Measurements from ENCODE around the gene SBNO2. TPM values are rescaled to one million over a fixed set of nuclear protein-coding genes. Genes with fewer than 3 reads are reported as not detected.

The SBNO2 gene, protein sequence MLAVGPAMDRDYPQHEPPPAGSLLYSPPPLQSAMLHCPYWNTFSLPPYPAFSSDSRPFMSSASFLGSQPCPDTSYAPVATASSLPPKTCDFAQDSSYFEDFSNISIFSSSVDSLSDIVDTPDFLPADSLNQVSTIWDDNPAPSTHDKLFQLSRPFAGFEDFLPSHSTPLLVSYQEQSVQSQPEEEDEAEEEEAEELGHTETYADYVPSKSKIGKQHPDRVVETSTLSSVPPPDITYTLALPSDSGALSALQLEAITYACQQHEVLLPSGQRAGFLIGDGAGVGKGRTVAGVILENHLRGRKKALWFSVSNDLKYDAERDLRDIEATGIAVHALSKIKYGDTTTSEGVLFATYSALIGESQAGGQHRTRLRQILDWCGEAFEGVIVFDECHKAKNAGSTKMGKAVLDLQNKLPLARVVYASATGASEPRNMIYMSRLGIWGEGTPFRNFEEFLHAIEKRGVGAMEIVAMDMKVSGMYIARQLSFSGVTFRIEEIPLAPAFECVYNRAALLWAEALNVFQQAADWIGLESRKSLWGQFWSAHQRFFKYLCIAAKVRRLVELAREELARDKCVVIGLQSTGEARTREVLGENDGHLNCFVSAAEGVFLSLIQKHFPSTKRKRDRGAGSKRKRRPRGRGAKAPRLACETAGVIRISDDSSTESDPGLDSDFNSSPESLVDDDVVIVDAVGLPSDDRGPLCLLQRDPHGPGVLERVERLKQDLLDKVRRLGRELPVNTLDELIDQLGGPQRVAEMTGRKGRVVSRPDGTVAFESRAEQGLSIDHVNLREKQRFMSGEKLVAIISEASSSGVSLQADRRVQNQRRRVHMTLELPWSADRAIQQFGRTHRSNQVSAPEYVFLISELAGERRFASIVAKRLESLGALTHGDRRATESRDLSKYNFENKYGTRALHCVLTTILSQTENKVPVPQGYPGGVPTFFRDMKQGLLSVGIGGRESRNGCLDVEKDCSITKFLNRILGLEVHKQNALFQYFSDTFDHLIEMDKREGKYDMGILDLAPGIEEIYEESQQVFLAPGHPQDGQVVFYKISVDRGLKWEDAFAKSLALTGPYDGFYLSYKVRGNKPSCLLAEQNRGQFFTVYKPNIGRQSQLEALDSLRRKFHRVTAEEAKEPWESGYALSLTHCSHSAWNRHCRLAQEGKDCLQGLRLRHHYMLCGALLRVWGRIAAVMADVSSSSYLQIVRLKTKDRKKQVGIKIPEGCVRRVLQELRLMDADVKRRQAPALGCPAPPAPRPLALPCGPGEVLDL (N-terminal part only)
- 10 to 100 TPM; 63.5 to 71.0 TPM for total RNA-seq
- long read RNA-seq, donor 1, full-length matches to known transcripts: 2 of 10 reads
- long read RNA-seq, donor 1, partial matches to known transcripts: 4 of 10 reads
- long read RNA-seq, donor 1, other reads (novel, unspliced or antisense): 4 of 10 reads
- long read RNA-seq, donor 2, full-length matches to known transcripts: 1 of 3 reads
- long read RNA-seq, donor 2, partial matches to known transcripts: 0 of 3 reads
- long read RNA-seq, donor 2, other reads (novel, unspliced or antisense): 2 of 3 reads

DNA sequence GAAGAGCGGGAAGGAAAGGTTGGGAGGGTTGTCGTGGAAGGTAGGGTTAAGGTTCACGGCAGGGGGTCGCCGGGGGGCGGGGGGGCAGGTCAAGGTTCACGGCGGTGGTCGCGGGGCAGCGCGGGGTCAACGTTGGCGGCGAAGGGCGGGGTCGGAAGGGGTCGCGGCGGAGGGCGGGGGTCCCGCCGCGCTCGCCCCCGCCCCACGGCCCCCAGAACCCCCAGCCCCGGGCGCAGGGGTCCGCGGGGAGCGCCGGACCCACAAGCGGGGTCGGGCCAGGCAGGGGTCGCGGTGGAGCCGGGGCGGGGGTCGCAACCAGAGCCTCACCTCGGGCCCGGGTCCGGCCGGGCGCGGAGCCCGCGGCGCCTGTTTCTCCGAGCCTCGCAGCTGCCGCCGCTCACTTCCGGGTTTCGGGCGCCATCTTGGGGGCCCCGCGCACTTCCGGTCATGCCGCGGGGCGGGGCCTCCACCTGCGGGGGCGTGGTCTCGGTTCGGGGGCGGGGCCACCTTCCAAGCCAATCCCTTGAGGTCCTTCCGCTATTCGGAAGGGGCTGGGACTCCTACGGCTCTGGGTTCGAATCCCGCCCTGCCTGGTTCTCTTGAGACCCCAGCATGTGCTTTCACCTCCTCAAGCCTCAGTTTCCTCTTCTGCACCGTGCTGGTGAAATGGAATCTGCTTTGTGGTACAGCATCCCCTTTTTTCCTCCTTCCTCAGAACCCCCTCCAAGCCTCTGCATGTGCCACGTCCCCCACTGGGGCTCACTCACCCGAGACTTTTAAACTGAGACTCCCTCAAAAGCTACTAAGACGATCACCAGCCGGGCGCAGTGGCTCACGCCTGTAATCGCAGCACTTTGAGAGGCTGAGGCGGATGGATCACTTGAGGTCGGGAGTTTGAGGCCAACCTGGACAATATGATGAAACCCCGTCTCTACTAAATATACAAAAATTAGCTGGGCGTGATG, at the start of gene SBNO2:
SBNO2 (minus strand) TSS at position 424 of the 965 bp plus-strand sequence. CDS start 19,992 bp downstream, outside the sequence.
- DNase-seq (ENCODE audit: low spot score): peak; percentile 98
- intact Hi-C loops (cut with DNase I): loop anchor here (5.0 to 10.0 kb wide), 2 partner anchors 42 to 289 kb away; no protein-coding TSS in a partner anchor

DNA sequence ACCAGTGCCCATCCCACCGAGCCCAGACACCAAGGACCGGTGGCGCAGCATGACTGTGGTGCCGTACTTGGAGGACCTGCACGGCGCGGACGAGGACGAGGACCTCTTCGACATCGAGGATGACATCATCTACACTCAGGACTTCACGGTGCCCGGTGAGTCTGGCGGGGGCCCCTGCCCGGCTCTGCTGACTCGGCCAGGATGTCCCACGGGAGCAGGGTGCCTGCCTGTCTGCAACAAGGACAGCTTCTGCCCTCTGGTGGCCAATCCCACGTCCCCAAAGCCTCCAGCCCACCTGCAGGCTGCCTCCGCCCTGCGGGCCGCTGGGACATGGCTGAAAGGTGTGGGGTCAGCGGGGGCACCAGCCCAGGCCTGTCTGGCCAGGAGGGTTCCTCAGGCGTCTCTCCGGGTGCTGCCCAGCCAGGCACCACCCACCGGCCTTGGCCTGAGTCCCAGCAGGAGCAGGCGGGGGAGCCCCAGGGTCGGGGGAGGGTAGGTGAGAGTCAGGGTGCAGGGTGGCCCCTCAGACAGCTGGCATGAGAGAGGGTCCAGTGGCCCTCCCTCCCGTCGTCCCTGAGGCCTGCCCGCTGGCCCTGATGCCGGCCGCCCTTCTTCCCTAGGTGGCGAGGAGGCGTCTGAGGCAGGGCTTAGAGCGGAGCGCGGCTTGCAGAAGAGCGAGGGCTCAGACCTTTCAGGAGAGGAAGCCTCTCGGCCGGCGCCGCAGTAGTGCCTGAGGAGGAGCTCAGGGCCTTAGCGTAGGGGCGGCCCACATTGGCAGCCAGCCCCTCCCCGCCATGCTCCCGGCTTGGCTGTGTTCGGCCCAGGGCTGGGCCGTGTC, 49.2 kb upstream of the SBNO2 start:
- no peak for DNase-seq (ENCODE audit: low spot score)
- intact Hi-C loops (cut with DNase I): no loop called here

DNA sequence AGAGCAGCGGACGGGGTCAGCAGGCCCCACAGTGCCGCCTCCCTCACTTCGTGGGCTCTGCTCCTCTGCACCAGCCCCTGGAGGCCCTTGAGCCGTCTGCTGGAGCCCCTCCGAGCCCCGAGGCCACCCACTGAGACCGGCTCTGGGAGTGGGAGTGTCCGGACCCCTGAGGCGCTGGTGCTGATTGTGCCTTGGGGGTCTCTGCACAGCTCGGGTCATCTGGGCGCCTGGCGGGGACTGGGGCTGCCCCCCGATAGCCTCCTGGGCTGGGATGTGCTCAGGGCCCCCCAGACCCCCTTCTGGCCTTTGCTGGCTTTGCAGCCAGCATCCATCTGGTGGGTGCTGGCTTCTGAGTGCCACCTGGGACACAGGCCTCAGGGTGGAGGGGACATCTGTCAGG, 48.3 kb upstream of the SBNO2 start:
- intact Hi-C loops (cut with DNase I): no loop called here
- DNase-seq (ENCODE audit: low spot score): no peak

DNA sequence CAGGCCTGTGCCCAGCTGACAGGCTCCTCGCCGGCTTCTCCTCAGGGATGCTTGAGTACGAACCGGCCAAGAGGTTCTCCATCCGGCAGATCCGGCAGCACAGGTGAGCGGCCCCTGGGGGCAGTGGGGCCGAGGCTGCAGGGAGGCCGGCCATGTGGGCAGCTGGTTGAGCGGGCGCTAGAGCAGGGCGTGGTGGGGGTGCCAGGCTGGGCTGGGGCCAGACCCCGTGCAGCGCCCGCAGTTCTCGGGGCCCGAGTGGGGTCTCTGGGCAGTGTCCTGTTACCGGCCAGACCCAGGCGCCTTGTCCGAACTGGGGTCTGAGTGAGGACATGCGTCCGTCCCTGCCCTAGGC, 47.8 kb upstream of the SBNO2 start:
- intact Hi-C loops (cut with DNase I): loop anchor here in 1 of 2 donors (2.0 kb wide), 1 partner anchor 17 kb away; the partner anchor contains the start of gene CBARP
- no peak for DNase-seq (ENCODE audit: low spot score)

DNA sequence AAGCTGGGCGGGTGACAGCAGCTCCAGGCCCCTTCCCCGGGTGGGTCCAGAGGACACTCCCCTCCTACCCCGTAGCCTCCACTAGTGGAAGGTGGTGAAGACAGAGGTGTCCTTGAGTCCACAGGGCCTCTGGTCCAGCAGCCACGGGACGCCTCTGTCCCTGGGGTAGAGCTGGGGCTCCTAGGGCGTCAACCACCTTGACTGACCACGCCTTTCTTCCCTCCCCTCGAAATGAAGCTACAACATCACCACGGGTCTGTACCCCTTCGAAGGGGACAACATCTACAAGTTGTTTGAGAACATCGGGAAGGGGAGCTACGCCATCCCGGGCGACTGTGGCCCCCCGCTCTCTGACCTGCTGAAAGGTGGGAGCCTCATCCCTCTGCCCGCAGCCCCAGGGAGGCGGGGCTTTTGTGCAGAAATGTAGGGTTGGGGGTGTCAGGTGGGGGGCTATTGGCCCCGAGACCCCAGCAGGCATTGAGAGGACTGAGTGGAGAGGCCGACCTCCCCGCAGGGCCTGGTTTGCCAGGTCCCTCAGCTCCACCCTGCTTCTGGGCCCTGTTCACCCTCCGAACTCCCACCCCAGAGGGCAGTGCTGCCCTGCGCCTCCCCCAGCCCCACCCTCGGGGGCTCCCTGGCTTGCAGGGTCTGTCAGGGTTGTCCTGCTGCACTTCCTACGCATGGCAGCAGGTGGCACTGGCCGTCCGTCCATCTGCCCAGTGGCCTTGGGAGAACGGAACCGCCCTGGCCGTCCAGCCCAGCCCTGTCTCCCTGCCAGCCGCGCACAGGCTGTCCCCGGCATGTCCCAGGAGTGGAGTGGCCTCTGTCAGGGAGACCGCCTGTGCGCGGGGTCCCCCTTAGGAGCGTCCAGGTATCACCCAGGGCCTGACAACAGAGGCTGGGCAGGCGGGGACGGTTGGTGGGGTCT, 47.2 kb upstream of the SBNO2 start:
- intact Hi-C loops (cut with DNase I): loop anchor here in 1 of 2 donors (2.0 kb wide), 1 partner anchor 18 kb away; the partner anchor contains the start of gene CBARP

DNA sequence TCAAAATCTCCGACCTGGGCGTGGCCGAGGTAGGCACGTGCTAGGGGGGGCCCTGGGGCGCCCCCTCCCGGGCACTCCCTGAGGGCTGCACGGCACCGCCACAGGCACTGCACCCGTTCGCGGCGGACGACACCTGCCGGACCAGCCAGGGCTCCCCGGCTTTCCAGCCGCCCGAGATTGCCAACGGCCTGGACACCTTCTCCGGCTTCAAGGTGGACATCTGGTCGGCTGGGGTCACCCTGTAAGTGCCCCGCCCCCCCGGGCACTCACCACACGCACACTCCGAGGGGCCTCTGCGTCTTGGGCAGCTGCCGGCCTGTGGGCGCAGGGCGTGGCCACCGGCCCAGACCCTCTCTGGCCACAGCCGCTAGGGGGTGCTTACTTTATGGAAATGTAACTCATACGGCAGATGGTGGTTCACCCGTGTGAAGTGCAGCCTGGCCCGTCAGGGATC, 46.4 kb upstream of the SBNO2 start:
- DNase-seq (ENCODE audit: low spot score): no peak
- intact Hi-C loops (cut with DNase I): loop anchor here in 1 of 2 donors (2.0 kb wide), 1 partner anchor 18 kb away; the partner anchor contains the start of gene CBARP

More for the DNA sequence above, 47.2 kb upstream of the SBNO2 start:
- peak; percentile 91 for DNase-seq (ENCODE audit: low spot score)

DNA sequence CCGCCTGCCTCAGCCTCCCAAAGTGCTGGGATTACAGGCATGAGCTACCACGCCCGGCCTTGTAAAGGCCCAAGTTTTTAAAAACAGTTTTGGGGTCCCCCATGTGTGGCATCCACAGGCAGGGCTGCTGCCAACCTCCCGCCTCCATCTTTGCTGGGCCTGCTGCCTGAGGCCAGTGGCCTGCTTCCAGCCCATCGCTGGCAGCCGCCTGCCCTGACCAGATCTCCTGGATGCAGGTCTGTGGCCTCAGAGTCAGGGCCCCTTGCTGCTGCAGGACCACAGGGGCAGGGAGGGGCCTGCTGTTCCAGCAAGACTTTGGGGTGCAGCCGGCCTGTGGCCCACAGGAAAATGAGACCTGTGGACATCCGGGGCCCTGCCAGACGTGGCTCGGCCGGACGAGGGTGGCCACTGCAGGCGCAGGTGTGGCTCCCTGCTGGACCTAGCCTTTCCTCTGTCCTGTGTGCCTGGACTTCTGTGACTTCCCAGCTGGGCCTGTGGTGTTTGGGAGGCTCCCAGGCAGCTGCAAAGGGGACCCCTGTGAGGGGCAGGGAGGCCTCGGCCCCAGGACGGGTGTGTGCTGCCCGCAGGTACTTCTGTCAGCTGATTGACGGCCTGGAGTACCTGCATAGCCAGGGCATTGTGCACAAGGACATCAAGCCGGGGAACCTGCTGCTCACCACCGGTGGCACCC, 45.9 kb upstream of the SBNO2 start:
- intact Hi-C loops (cut with DNase I): loop anchor here in 1 of 2 donors (2.0 kb wide), 1 partner anchor 19 kb away; the partner anchor contains the start of gene CBARP
- no peak for DNase-seq (ENCODE audit: low spot score)

DNA sequence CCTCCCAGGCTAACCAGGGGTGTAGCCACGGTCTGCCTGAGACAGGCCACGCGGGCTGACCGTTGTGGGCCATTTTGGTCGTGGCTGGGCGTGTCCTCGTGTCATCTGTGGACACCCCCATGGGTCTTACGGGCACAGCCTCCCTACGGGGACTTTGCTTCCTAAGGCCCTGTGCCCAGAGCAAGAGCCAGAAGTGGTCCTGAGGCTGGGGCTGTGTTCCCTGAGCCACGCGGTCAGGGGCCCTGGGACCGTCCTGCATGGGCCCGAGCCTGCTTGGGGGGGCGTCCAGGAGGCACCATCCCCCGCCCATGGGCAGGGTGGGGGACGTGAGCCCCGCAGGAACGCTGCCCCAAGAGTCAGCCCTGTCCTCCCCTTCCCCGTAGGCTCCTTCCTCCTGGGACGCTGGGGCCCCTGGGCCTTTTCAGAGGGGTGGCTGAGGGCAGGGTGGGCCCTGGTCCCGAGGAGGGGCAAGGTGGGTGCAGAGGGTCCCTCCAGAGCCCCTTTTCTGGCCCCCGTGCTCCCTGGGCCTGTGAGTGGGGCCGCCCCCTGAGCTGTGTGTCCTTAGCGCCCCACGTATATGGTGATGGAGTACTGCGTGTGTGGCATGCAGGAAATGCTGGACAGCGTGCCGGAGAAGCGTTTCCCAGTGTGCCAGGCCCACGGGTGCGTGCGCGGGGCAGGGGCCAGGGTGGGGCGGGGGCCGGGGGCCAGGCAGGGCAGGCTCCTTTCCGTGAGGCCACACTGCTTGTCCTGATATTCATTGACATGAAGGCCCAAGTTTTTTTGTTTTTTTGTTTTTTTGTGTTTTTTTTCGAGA, 44.9 kb upstream of the SBNO2 start:
- no peak for DNase-seq (ENCODE audit: low spot score)
- intact Hi-C loops (cut with DNase I): no loop called here

DNA sequence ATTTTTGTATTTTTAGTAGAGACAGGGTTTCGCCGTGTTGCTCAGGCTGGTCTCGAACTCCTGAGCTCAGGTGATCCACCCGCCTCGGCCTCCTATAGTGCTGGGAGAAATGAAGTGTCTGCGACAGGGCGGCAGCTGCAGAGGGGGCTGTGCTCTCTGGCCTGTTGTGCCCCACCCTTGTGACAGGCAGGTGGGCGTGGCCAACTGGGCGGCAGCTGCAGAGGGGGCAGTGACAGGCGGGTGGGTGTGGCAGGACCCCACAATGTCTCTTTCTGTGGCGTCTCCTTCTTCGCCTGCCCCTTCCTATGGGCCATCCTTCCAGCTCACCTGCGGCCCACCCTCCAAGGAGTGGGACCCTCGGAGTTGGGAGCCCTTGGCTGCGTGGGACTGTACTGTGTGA, 43.3 kb upstream of the SBNO2 start:
- DNase-seq (ENCODE audit: low spot score): no peak
- intact Hi-C loops (cut with DNase I): no loop called here

DNA sequence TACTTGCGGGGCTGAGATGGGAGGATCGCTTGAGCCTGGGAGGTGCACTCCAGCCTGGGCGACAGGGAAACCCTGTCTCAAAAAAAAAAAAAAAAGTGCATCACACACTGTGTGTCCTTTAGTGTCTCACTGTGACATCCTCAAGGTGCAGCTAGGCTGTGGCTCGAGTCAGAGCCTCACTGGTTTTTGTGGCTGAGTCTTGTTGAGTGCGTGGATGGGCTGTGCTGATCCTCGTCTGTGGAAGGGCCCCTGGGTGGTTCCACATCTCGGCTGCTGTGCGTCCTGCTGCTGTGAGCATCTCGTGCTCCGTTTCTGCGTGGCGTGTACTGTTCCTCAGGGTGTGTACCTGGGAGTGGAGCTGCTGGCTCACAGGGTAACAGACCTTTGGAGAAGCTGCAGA, 42.7 kb upstream of the SBNO2 start:
- intact Hi-C loops (cut with DNase I): no loop called here

DNA sequence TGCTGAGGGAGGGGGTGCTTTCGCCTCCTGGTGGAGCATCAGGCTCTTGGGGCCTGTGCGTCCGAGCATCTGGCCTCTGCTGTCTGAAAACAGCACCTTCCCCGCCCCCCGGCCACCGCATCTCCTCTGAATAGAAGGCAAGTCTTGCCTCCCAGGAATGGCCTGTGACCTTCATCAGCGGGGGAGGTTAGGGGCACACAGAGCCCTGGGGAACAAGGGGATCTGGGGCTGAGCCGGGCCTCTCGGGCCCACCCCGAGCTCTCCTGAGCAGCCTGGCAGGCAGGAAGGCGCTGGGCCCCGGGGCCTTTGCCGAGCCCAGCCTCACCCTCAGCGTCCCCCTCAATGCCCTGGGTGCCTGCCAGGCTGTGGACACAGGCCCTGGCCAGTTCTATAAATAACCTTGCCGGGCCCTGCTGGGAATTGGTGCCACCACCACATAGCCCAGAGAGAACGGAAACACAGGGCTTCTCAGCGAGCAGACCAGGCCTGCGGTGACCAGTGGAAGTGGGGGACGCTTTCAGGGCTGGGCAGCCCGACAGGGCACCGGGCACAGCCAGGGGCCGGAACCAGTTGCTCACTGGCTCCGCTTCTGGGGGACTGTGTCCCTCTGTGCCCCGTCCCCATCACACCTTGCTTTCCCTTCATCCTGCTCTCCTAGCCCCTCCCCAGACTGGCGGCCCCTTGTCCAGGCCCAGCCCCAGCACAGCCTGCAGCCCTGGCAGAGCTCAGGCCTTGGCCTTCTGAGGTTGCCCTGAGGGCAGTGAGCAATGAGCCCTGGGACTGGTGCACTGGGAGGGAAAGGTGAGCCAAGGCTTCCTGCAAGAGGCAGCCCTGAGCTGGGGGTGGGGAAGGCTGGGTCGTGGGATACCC, 41.0 kb upstream of the SBNO2 start:
- intact Hi-C loops (cut with DNase I): no loop called here
- DNase-seq (ENCODE audit: low spot score): peak; percentile 86

More for the DNA sequence above, 42.7 kb upstream of the SBNO2 start:
- DNase-seq (ENCODE audit: low spot score): no peak

DNA sequence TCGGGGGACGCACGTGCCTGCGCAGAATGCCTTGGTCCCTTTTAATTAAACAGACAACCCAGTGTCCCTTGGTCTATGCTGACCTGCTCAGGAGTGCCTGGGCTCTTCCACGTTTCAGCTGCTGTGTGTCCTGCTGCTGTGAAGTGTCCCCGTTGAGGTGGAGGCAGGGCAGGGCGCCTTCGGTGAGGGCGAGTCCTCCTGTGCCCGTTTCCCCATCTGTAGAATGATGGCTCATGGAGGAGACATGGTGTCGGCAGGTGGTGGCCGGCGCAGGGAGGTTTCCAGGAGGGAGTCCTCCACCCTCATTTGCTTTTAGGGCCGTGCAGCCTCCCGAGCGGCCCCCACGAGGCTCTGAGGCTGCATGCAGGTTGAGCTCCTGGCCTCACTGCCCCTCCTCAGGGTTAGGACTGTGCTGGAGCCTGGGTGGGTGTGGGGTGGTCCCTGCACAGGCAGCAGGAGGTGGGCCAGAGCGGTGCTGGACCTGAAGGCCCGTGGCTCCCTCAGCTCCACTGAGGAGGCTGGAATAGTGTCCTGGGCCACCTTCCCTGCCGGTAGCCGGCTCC, 40.3 kb upstream of the SBNO2 start:
- no peak for DNase-seq (ENCODE audit: low spot score)
- intact Hi-C loops (cut with DNase I): no loop called here

All from posterior vena cava (tissue), 2 donors.